Natural killer cell treated with Interleukin-12 subunit alpha and Interleukin-12 subunit beta and Interleukin-15 and Interleukin-18, amount 100 ng/mL, for 72 hours (primary cell): ENCODE measurements around the gene TLCD2. TPM values are rescaled to one million over a fixed set of nuclear protein-coding genes. Genes with fewer than 3 reads are reported as not detected.
"Not testable (repeated sequence)": the region's sequence is repeated elsewhere in the genome, so short reads cannot be mapped to it uniquely, and the experiment has no call there.

ENCODE experiments used
- ATAC-seq, 2 donors: fragments of 150-1000 bp; cut with Tn5 transposase in 1 of 2; sonication (Bioruptor Pico), chemical (Tn5 transposase) in 1 of 2; 2 replicates each; pipeline ENCODE4 v1.10.0; 2021
- DNase-seq: peaks from one replicate; pipeline ENCODE4 v3.0.0; 2022; ENCODE audit warnings: low spot score
- H3K27ac Mint-ChIP-seq, 2 donors: 1 replicate in 1 of 2; 2 replicates in 1 of 2; pipeline ENCODE4 v1.8.0; 2022; ENCODE audit warnings: mixed read lengths in 2 of 2, mild to moderate bottlenecking in 1 of 2, moderate library complexity in 1 of 2
- H3K27me3 Mint-ChIP-seq, 2 donors: 1 replicate in 1 of 2; 2 replicates in 1 of 2; pipeline ENCODE4 v1.8.0; 2022; ENCODE audit warnings: mixed read lengths in 2 of 2
- H3K36me3 Mint-ChIP-seq: one replicate; pipeline ENCODE4 v1.8.0; 2022; ENCODE audit warnings: mixed read lengths
- H3K4me1 Mint-ChIP-seq, 2 donors: 1 replicate in 1 of 2; 2 replicates in 1 of 2; pipeline ENCODE4 v1.8.0; 2022; ENCODE audit warnings: low read depth in 2 of 2, mixed read lengths in 2 of 2, mild to moderate bottlenecking in 1 of 2
- H3K4me3 Mint-ChIP-seq: one replicate; pipeline ENCODE4 v1.8.0; 2022; ENCODE audit warnings: mixed read lengths
- H3K9me3 Mint-ChIP-seq: 2 replicates; pipeline ENCODE4 v1.8.0; 2022; ENCODE audit warnings: mixed read lengths
- total RNA-seq, 2 donors: library from RNA; stranded (reverse); gene quantifications; one replicate each; pipeline ENCODE4 v1.2.3, GENCODE V29; 2022

The TLCD2 gene
- total RNA-seq, 2 donors from 2014 or later: 0.17 to 0.78 TPM

- Mint-ChIP-seq H3K36me3 (peaks cover 55% of the 10 kb centered on the region), H3K9me3 (no peaks in the 10 kb centered on the region), H3K4me3 (no peak overlapping the region), H3K4me1 (peaks cover 23 to 27% of the 10 kb centered on the region in 2 donors), H3K27me3 (no peaks in the 10 kb centered on the region), H3K27ac (peak overlapping the region in 1 of 2 donors; percentile 20)
- ATAC-seq (peak; percentile 61 to 65), DNase-seq (peak; percentile 61)
These were observed 37.0 kb downstream of the TLCD2 start for GRCh38 chr17:1673041-1673785.

GRCh38 chr17:1663934-1664333, 46.2 kb downstream of the TLCD2 start:
- not testable (repeated sequence) for DNase-seq, ATAC-seq, H3K9me3 Mint-ChIP-seq, H3K4me3 Mint-ChIP-seq, H3K27ac Mint-ChIP-seq, H3K27me3 Mint-ChIP-seq
- Mint-ChIP-seq H3K4me1 (peaks cover 10 to 19% of the 10 kb centered on the region in 2 donors), H3K36me3 (peaks cover 35% of the 10 kb centered on the region)

GRCh38 chr17:1661045-1661444, 49.1 kb downstream of the TLCD2 start:
- no peak for ATAC-seq
- peaks cover 45% of the 10 kb centered on the region for H3K36me3 Mint-ChIP-seq
- no peak overlapping the region for H3K4me3 Mint-ChIP-seq

GRCh38 chr17:1658100-1658499, 52.1 kb downstream of the TLCD2 start:
- H3K27me3 Mint-ChIP-seq: no peaks in the 10 kb centered on the region
- ATAC-seq: no peak
- H3K4me3 Mint-ChIP-seq: no peak overlapping the region
- H3K36me3 Mint-ChIP-seq: peaks cover 56% of the 10 kb centered on the region
- H3K4me1 Mint-ChIP-seq: peaks cover 4 to 13% of the 10 kb centered on the region in 2 donors
- H3K9me3 Mint-ChIP-seq: no peaks in the 10 kb centered on the region
- H3K27ac Mint-ChIP-seq: no peak overlapping the region
- DNase-seq: no peak

More at GRCh38 chr17:1661045-1661444, 49.1 kb downstream of the TLCD2 start:
- Mint-ChIP-seq H3K9me3 (no peaks in the 10 kb centered on the region), H3K27me3 (no peaks in the 10 kb centered on the region), H3K4me1 (peaks cover 4 to 13% of the 10 kb centered on the region in 2 donors), H3K27ac (no peak overlapping the region)
- no peak for DNase-seq

GRCh38 chr17:1653735-1654134, 56.4 kb downstream of the TLCD2 start:
- Mint-ChIP-seq H3K27ac (no peak overlapping the region), H3K27me3 (no peaks in the 10 kb centered on the region), H3K4me3 (no peak overlapping the region), H3K4me1 (peaks cover 0 to 8% of the 10 kb centered on the region in 2 donors), H3K9me3 (no peaks in the 10 kb centered on the region), H3K36me3 (peaks cover 38% of the 10 kb centered on the region)
- DNase-seq: no peak
- ATAC-seq: no peak

GRCh38 chr17:1652794-1653193, 57.4 kb downstream of the TLCD2 start:
- H3K36me3 Mint-ChIP-seq: peaks cover 30% of the 10 kb centered on the region
- H3K4me3 Mint-ChIP-seq, H3K27me3 Mint-ChIP-seq, H3K9me3 Mint-ChIP-seq, H3K4me1 Mint-ChIP-seq, DNase-seq, H3K27ac Mint-ChIP-seq, ATAC-seq: not testable (repeated sequence)

Other genes starting within 250 kb of the TLCD2 start
- gene MYO1C, start 217.7 kb downstream of the TLCD2 start, total RNA-seq: 10 to 100 TPM; 16.8 to 54.5 TPM
- gene INPP5K, start 193.8 kb downstream of the TLCD2 start, total RNA-seq: 10 to 100 TPM; 34.9 to 43.8 TPM
- gene PITPNA, start 147.6 kb downstream of the TLCD2 start, total RNA-seq: 10 to 100 TPM; 68.4 to 78.4 TPM
- 1 to 10 TPM; 4.9 to 5.0 TPM for gene SLC43A2, start 81.5 kb downstream of the TLCD2 start, total RNA-seq
- 1 to 10 TPM; 3.6 to 4.1 TPM for gene SCARF1, start 64.6 kb downstream of the TLCD2 start, total RNA-seq
- 1 to 10 TPM; 1.2 to 3.1 TPM for gene RILP, start 60.5 kb downstream of the TLCD2 start, total RNA-seq
- gene PRPF8, start 25.5 kb downstream of the TLCD2 start, total RNA-seq: 100 to 1,000 TPM; 348 to 422 TPM
- 10 to 100 TPM; 17.9 to 30.9 TPM for gene WDR81, start 14.3 kb upstream of the TLCD2 start, total RNA-seq
- gene SERPINF2, start 32.5 kb upstream of the TLCD2 start, total RNA-seq: under 1 TPM in 1 of 2 donors, not detected in 1; 0.24 TPM
- gene SERPINF1, start 51.7 kb upstream of the TLCD2 start, total RNA-seq: not detected
- 10 to 100 TPM; 28.4 to 35.7 TPM for gene SMYD4, start 119.5 kb upstream of the TLCD2 start, total RNA-seq
- 100 to 1,000 TPM; 144 to 169 TPM for gene RPA1, start 119.6 kb upstream of the TLCD2 start, total RNA-seq